ENCODE measurements around the gene CAPN6.

The CAPN6 gene

DNA sequence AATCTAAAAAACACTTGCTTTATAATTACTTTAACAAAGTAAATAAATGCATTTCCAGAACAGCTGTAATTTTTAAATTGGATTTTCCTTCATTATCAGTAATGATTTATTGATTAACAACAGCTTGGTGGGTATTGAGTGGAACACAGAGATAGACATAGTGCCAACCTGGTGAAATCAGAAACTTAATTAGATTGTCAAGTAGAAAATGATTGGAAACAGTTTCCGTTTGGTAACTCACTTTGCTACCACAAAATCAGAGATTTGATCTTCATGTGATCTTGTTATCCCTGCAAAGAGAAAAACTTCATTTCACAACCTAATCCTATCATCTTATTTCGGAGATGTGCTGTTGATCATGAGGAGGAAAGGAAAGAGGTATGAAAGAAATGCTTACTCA is 70.8 kb downstream of the CAPN6 start:
- no peak for DNase-seq (ENCODE audit: low read depth, low spot score)
